ENCODE data around the gene SECTM1.

The SECTM1 gene

GRCh38 chr17:82327289-82327688 lies 6.3 kb downstream of the SECTM1 start:
- no peak for DNase-seq

DNA sequence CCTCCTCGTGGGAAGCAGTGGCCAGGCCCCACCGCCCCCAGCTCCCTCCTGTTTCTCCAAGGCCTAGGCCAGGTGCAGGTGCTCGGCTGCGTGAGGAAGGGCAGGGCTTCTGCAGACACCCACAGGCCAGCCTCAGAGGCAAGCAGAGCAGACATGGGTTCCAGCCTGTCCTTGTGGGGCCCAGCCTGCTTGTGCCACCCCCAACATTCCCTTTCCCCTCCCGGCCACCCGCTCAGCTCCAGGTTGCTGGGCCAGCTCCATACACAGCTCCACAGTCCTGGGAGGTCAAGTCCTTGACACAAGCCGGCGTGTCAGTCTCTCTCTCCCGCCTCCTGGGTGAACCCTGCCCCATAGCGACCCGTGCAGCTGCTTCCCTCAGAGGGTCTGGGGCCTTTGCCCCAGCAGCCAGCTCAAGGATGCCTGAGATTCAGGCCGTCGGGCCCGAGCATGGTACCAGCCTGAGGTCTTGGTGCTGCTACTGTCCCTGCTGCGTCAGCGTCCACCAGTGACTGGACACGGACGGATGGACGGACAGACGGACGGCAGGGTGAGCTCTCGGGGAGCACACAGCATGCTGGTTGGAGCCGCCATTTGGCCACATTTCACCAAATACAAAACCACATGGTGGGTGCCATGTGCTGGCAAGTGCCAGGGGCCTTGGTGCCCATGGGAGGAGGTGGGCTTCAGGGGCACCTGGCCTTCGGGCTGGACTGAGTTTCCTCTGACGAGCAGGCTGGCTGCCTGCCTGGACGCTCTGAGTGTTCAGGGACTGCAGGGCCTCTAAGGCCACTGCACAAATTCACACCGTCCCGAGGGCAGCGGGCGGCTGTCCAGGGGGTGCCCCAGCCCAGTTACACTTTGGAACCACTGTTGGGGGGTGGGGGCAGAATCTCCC lies 8.0 kb downstream of the SECTM1 start:
- no peak for DNase-seq

GRCh38 chr17:82324566-82325285 lies 8.8 kb downstream of the SECTM1 start:
- DNase-seq: no peak

DNA sequence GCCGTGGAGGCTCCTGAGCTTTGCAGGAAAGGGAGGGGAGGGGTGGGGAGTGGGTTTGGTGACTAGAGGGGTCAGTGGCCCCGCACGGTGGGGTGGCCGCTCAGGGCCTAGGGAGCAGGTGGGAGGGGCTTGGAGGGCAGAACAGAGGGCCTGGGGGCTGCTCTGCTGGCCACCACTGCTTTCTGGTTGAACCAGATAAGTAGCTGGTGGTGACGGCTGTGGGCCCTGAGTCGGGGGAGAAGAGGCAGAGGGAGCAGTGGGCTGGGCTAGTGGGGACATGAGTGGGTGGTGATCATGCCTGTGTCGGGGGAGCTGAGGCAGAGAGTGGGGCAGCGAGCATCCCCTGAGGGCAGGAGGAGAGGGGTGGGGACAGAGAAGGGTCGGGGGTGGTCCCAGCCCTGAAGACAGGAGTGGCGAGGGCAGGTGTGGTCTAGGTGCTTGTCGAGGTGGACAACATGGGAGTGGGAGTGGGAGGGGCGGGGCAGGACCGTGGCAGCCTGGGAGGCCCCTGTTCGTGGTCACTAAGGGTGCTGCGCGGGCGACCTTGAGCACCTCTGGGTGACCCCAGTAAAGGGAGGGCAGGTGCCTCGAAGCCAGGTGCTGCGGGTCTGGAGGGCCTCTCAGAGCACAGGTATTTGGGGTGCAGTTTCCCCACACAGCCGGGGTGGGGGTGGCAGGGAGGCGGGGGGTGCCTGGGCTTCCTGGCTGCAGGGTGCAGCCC lies 9.9 kb downstream of the SECTM1 start:
- no peak for DNase-seq

DNA sequence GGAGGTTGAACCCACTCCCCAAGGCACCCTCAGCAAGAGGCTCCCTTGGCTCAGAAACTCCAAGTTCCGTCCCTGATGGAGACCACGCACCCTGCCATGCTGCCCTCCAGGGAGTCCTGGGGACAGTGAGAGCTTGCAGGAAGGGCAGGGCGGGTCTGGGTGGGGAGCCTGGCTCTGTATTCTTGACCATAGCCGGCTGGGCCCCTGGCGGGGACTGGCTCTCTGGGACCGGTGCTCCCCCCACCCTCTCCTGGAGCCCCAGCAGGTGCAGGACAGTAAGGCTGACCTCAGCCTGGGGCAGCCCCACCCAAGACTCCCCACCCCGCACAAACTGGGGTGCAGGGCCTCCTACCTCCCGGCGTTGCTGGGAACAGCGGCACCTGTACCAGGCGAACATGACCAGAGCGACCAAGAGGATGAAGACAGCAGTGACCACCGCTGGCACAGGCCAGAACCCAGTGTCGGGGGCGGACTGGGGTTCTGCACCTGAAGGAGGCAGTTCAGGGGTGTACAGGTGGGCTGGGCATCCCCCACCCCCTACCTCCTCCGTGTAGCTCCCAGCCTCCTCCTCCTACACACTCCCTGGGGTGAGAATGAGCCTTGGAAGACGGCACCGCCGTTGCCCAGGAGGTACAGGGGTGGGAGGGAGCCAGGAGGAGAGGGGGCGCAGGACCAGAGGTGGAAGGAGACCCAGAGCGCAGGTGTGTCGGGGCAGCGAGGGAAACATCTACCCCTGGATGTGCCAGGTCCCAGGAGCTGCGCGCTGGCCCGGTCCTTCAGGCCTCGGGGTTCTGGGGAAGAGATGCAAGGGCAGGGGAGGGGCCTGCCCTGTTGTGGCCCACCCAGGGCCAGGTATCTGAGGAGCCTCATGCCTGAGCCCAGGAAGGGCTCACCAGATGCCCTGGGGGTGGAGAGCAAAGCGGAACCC lies 10.8 kb downstream of the SECTM1 start:
- DNase-seq: no peak

DNA sequence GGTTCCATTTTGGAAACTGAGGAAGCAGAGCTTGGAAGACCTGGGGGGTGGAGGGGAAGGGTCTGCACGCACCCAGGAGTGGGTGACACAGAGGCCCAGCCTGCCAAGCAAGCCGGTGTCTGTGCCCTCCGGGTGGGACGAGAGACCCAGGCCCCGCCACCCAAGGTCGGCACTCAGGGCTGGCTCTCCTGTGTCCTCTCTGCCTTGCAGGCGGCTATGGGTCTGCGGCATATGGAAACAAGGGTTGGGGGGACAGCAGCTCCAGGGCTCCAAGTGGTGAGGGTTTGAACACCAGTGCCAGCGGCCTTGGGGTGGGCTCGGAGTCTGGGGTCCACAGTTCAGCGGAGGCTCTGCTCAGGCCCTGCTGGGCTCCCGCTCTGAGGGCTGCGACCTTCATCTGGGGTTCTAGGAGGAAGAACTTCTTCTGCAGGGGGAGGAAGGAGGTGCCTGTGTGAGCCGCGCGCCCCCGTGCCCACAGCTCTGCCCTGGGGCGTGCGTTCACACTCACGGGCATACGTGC lies 11.6 kb downstream of the SECTM1 start:
- DNase-seq: no peak

GRCh38 chr17:82320956-82321927 lies 12.3 kb downstream of the SECTM1 start:
- DNase-seq: no peak

DNA sequence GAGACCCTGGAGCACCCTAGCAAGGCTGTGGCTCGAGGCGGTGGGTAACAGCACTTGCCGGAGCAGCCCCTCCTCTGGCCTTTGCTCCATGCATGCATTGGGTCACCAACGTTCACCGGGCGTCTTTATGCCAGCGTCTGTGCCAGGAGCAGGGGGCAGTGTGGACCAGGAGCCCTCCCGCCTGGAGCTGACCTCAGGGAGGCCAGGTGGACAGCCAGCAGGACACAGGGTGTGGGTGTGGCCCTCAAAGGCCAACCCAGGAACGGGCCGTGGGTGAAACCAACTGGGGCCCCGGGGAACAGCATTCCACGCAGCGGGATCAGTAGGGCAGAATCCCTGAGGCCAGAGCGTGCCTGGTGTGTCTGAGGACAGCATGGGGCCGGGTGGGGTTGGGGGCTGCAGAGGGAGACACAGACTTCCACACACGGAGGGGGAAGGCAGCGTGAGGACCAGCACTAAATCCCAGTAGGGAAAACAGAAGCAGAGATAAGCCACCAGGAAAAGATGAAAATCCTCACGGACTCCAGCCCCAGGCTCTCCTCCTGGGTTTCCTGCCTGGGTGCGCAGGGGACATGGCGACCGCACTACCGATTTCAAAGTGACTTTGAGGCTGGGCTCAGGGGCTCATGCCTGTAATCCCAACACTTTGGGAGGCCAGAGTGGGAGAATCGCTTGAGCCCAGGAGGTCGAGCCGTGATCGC lies 13.3 kb downstream of the SECTM1 start:
- DNase-seq: no peak

DNA sequence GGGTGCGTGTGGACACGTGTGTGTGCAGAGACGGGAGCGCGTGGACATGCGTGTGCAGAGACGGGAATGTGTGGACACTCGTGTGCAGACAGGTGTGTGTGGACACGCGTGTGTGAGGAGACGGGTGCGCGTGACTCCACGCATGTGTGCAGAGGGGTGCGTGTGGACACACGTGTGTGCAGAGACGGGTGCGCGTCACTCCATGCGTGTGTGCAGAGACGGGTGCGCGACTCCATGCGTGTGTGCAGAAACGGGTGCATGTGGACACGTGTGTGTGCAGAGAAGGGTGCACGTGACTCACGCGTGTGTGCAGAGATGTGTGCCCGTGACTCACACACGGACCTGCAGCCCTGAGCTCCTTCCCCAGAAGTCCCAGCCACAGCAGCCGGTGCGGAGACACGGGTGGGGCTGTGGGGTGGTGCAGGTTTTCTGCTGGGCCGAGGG lies 13.9 kb downstream of the SECTM1 start:
- DNase-seq: no peak

DNA sequence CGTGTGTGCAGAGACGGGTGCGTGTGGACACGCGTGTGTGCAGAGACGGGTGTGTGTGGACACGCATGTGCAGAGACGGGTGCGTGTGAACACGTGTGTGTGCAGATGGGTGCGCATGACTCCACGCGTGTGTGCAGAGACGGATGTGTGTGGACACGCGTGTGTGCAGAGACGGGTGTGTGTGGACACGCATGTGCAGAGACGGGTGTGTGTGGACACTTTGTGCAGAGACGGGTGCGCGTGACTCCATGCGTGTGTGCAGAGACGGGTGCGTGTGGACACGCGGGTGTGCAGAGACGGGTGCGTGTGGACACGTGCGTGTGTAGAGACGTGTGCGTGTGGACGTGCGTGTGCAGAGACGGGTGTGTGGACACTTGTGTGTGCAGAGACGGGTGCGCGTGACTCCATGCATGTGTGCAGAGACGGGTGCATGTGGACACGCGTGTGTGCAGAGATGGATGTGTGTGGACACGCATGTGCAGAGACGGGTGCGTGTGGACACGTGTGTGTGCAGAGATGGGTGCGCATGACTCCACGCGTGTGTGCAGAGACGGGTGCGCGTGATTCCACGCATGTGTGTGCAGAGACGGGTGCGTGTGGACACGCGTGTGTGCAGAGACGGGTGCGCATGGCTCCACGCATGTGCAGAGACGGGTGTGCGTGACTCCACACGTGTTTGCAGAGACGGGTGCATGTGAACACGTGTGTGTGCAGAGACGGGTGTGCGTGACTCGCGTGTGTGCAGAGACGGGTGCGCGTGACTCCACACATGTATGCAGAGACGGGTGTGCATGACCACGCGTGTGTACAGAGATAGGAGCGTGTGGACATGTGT lies 14.6 kb downstream of the SECTM1 start:
- DNase-seq: no peak

DNA sequence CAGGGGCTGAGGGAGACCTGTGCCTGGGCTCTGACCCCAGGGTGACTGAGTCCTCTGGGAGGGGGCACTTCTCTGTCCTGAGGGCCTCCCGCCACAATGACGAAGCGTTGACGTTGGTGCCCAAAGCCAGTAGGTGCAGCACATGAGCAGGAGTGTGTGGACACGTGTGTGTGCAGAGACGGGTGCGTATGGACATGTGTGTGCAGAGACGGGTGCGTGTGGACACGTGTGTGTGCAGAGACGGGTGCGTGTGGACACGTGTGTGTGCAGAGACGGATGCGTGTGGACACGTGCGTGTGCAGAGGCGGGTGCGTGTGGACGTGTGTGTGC lies 15.4 kb downstream of the SECTM1 start:
- DNase-seq: no peak

DNA sequence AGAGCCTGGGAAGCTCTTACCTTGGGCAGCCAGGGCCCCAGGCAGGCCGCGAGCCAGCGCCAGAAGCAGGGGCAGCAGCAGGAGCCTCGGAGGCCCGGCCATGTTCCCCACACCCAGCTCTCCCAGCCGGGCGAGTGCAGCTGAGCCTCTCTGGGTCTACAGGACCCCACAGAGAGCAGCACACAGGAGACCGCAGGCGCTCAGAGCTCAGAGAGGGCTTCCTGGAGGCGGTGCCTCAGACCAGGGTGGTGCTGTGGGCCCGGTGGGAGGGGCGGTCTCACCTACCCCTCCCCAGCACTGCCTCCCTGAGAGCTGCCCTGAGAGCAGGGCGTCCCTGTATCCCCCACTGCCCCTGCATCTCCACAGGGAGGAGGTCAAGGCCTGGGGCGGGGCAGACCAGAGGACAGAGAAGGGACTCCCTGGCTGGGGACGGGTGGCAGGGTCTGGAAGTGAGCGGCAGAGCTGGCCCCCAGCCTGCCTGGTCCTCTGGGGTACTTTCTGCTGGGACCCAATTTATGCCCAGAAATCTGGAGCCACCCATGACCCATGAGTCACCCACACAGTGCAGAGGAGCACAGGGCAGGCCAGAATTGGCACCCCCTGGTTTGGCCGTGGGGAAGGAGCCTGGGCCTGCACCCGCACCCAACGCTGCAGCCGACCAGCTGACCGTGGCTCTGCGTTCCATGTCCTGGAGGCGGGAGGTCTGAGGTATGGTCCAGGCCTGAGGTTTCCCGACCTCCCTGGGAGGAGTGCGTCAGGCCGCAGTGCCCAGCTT lies 16.0 kb downstream of the SECTM1 start, which contains the start of gene CD7:
TSS of gene CD7 (minus strand) at position 215 of the 775 bp plus-strand sequence. CDS start at position 102, 113 bp downstream.
- no peak for DNase-seq

DNA sequence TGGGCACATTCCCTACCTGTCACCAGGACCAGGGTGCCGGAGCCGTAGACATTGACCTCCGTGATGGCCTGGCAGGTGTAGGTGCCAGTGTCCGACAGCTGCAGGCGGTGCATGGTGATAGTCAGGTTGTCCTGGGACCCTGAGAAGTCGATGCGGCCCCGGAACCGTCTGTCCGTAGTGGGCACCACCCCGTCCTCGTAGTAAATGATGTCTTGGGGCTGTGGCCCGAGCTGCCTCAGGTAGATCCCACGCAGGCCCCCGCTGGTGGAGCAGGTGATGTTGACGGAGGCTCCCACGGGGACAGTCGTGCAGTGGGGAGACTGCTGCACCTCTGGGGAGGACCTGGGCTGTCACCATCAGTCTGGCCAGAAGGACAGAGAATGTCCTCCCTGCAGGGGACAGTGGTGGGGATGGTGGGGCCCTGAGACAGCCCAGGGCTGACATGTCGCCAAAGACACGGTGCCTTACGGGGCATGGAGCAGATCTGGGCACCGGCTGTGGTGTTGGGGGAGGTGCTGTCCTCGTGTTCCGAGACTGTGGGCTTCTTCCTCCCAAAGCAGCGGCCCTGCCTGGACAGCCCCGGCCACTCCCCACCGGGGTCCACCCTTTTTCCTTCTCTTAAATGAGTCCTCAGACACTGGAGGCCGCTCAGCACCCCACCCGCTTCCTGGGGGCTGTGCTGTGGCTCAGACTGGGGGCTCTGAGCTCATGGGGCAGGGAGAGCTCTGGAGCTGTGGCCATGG lies 16.7 kb downstream of the SECTM1 start:
- no peak for DNase-seq

DNA sequence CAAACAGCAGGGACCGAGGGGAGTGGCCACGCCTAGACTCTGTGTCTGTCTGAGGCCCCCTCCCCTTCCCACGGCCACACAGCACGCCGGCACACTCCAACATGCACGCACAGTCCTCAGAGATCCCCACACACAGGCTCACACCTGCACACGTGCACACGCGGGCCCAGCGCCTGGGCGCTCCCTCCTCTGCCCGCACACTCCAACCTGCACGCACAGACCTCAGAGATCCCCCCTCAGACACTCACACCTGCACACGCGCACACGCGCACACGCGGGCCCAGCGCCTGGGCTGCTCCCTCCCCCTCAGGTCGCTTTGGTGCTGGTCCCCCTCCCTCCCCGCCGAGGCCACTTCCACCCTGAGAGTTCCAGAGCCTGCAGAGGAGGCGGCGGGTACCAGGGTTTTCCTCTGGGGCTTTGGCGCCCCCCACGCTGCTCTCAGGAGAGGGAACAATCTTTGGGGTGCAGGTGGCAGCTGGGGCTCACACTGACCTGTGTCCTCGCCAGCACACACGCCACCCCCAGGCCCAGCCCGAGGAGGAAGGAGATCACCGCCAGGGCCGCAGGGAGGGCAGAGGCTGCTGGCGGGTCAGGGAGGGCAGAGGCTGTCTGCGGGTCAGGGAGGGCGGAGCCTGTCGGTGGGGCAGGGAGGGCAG lies 17.7 kb downstream of the SECTM1 start:
- no peak for DNase-seq

- DNase-seq: no peak
Measured at GRCh38 chr17:82314727-82315605, 18.6 kb downstream of the SECTM1 start.
